ENCODE measurements around the gene NCF1.
"Not testable (repeated sequence)": the region's sequence is repeated elsewhere in the genome, so short reads cannot be mapped to it uniquely, and the experiment has no call there.

Gene NCF1

GRCh38 chr7:74788369-74789150 lies 14.7 kb downstream of the NCF1 start:
- not testable (repeated sequence) for FAIRE-seq

- not testable (repeated sequence) for FAIRE-seq
Observed at GRCh38 chr7:74789200-74789736, 15.5 kb downstream of the NCF1 start.

- not testable (repeated sequence) for FAIRE-seq
Observed at GRCh38 chr7:74797848-74798622, 24.2 kb downstream of the NCF1 start.

GRCh38 chr7:74798644-74799043 lies 24.8 kb downstream of the NCF1 start:
- FAIRE-seq, result not testable (repeated sequence)

- not testable (repeated sequence) for FAIRE-seq
Observed at GRCh38 chr7:74815882-74816281, 42.1 kb downstream of the NCF1 start.

- not testable (repeated sequence) for FAIRE-seq
Observed at GRCh38 chr7:74820146-74820805, 46.5 kb downstream of the NCF1 start.

- not testable (repeated sequence) for FAIRE-seq
Observed at GRCh38 chr7:74821259-74821658, 47.4 kb downstream of the NCF1 start.

GRCh38 chr7:74829959-74830358 lies 56.1 kb downstream of the NCF1 start:
- FAIRE-seq, result not testable (repeated sequence)

- not testable (repeated sequence) for FAIRE-seq
Observed at GRCh38 chr7:74830411-74830810, 56.6 kb downstream of the NCF1 start.

All from colon (tissue), 2 donors.